NOMO-1 treated with DMSO at 0.1 percent for 48 hours (cell line): ENCODE measurements around the gene MLPH.
A peak's percentile ranks its signal among the peaks of the same experiment; 100 is the strongest.
"Not testable (repeated sequence)": the region's sequence is repeated elsewhere in the genome, so short reads cannot be mapped to it uniquely, and the experiment has no call there.

Experiments
- DNase-seq: peaks from one replicate; lab custom pipeline; 2025; ENCODE audit not compliant: unreplicated experiment; lab: John Stamatoyannopoulos, UW

Gene MLPH

DNA sequence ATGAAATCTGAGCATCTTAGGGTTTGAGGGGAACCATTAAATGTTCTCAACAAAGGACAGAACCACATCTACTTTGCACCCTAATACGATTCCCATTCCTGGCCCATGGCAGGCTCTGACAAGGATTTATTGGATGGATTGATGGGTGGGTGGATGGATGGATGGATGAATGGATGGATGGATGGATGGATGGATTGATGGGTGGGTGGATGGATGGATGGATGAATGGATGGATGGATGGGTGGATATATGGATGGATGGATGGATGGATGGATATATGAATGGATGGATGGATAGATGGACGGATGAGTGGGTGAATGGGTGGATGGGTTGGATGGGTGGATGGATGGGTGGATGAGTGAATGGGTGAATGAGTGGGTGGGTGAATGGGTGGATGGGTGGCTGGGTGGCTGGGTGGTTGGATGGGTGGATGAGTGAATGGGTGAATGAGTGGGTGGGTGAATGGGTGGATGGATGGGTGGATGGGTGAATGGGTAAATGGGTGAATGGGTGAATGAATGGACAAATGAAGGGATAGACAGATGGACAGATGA lies 29.6 kb upstream of the MLPH start:
- DNase-seq: no peak

DNA sequence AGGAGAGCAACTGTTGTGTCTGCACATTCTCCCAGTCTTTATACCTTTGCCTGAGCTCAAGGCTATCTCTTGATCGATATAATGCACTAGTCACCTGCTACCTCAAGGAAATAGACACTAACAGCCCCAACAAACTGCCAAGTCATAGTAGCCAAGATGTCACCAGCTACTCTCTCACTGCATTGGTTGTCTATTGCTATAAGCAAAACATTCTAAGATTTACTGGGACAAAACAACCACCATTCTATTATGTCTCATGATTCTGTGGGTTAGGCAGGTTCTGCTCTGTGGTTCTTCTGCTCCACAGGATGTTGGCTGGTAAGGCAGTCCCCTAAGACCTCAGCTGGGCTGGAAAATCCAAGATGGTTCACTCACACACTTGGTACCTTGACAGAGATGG lies 28.5 kb upstream of the MLPH start:
- no peak for DNase-seq

DNA sequence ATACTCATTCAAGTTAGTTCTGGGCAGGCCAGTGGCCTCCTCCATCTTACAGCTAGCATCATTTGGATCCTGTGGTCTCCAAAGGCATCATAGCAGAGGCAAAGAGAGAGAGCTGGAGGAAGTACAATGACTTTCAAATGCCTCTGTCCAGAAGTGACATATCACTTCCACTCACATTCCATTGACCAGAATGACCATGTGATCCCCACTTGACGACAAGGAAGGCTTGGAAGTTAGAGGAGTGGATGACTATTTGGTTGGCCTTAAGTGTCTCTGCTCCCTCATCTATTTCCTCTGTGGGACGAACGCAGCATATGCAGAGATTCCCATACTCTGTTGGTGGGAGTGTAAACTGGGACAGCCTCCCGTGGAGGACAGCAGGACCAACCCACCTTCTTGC lies 27.8 kb upstream of the MLPH start:
- no peak for DNase-seq

DNA sequence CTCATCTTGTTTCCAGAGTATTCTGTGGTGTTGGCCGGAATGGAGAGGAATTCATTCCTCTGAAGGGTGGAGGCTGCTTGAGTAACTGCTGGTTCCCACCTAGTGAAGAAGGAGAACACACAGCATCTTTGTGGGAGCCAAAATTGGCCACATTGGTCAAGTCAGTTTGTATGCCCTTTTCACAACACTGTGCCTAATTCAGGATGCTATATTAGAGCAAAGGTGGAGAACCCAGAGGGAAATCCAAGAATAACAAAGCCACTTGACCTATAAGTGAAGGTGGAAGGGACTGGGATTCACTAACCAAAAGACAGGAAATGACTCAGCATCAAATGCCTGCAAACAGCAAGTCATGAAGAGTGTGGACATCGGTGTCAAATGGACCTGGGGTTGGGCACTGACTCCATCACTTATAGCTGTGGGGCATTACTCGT lies 27.3 kb upstream of the MLPH start:
- DNase-seq: no peak

DNA sequence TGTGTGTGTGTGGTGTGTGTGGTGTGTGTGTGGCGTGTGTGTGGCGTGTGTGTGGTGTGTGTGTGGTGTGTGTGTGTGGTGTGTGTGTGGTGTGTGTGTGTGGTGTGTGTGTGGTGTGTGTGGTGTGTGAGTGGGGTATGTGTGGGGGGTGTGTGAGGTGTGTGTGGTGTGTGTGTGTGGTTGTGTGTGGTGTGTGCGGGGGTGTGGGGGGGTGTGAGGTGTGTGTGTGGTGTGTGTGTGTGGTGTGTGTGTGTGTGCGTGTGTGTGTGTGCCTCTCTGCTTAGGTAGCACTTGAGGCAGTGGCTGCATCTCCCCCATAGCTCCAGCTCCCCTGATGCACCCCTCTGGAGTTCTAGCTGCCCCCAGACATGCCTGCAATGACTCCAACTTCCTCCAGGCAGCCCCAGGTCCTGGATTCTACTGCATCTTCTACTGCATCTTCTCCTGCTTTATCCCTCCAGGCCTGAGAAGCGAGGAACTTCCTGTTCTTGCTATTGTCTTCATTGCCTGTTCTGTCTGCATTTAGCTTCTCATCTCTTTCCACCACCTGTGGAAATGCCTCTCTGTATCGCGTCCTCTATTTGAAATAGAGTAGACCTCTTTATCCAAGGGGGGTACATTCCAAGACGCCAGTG lies 22.2 kb upstream of the MLPH start:
- DNase-seq: no peak

DNA sequence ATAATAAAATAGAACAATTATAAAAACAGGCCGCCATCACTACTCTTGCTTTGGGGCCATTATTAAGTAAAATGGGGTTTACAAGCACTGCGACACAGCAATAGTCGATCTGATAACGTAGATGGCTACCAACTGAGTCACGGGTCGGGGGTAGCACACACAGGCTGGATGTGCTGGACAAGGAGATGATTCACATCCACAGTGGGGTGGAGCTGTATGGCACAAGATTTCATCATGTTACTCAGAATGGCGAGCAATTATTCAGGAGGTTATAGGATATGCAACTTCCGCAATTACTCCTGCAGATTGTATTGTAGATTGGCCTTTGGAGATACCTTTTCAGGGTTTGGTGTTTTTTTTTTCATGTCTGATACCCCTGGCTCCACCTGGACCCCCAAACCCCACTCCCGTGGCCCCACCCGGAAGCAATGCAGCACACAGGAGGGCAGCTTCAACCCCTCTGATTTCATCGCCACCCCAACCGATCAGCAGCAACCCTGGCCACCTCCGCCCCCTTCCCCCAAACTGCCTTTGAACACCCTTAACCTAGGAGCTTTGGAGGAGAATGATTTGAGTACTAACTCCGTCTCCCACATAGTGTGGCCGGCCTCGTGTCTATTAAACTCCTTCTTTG lies 21.4 kb upstream of the MLPH start:
- DNase-seq: peak; percentile 79

DNA sequence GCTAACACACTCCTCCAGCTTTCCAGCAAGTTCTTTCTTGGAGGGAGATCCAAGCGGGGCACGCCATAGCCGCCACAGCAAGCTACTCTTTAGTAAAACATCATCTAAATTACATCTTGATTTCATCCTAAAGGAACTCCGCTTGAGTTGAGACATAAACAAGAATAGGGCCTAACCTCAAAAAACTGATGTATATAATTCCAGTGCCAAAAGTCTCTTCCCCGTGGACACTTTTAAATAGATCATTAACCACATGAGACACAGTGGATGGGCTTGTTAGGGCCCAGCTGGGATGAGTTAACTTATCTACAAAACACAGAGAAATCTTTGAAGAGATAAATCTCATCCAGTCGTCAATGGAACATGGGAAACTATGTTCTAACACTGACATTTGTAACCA lies 20.8 kb upstream of the MLPH start:
- DNase-seq: no peak

DNA sequence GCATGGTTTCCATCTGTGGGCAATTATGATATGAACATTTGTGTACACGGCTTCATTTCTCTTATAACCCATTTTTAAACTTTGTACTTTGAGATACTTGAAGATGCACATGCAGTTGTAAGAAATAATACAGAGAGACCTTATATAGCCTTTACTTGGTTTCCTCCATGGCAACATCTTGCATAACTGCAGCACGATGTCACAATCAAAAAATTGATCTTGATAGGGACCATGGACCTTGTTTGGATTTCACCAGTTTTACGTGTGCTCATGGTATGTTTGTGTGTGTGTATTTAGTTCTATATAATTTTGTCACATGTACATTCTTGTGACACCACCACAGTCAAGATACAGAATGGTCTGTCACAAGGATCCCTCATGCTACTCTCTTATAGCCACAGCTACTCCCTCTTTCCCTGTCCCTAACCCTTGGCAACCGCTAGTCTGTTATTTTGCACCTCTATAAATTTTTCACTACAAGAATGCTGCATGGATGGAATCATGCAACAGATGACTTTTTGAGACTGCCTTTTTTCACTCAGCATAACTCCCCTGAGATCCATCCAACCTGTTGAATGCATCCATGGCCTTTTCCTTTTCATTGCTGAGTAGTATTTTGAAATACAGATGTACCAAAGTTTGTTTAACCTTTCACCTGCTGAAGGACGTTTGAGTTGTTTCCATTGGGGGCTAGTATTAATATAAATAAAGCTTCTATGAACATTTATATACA lies 19.4 kb upstream of the MLPH start:
- DNase-seq: no peak

DNA sequence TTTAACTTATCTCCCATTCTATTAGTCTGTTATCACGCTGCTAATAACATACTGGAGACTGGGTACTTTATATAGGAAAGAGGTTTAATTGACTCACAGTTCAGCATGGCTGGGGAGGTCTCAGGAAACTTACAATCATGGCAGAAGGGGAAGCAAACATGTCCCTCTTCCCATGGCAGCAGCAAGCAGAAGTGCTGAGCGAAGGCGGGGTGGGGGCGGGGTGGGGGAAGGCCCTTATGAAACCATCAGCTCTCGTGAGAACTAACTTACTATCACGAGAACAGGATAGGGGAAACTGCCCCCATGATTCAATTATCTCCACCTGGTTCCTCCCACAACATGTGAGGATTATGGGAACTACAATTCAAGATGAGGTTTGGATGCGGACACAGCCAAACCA lies 17.6 kb upstream of the MLPH start:
- DNase-seq: not testable (repeated sequence)

DNA sequence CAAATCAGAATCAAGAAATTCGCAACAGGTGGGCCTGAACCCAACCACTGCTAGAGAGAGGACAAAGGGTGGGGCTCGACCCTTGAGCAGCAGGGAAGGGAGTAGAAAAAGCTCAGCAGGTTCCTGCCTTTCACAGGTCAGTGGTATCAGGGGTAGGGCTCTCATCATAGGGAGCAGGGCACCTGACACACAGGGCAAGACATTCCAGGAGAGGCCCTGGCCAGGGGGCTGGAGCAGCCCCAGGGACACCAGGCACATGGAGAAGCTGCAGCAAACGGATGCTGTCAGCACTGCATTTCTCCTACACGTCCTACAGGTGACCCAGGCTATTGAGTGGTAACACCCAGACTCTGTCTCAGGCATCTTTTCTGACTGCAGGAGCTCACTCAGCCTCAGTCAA lies 17.2 kb upstream of the MLPH start:
- DNase-seq: no peak

DNA sequence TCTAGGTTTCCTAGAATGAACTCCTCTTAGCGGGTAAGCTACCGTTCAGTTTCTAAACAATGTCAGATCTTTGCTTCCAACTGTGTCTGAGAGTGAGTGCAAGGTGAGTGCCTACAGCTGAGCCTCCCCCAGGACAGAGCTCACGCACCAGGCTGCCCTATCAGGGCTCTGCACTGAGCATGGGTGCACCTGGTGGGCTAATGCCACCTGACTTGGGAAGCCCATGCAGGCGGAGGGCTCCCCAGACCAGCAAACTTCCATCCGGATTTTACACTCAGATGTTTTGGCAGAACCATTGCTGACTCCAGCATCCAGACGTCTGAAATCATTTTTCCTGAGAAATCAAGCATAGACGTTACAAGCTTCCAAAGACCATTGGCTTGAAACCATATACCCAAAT lies 16.1 kb upstream of the MLPH start:
- no peak for DNase-seq

DNA sequence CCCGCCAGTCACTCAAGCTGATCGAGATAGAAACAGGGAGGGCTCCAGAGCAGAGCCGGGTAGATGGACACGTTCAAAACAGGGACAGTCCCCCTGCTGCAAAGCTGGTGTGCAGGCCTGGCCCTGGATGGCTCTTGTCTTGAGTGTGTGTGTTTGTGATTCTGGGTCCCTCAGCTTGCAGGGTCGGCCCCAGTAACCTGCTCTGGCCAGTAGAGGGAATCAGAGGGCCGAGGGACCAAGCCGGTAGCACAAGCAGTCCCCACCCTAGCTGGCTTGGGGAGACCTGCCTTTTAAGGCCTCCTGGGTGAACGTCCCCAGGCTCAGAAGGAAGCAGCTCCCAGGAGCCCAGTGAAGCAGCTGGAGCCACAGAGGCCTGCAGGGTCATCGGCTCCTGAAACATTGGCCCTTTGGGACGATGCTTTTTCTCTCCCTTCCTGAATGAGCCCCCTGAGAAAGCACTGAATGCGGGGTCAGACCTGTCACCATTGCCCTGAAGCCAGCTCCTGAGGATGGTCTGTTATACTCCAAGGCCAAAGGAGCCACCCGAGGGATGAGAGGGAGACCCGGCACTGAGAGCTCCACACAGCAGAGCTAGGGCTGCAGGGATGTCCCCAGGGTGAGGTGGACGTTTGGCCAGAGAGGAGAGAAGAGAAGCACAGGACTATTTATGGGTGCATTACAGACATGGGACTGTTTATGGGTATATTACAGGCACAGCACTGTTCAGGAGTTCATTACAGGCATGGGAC lies 15.4 kb upstream of the MLPH start:
- DNase-seq: peak; percentile 3

DNA sequence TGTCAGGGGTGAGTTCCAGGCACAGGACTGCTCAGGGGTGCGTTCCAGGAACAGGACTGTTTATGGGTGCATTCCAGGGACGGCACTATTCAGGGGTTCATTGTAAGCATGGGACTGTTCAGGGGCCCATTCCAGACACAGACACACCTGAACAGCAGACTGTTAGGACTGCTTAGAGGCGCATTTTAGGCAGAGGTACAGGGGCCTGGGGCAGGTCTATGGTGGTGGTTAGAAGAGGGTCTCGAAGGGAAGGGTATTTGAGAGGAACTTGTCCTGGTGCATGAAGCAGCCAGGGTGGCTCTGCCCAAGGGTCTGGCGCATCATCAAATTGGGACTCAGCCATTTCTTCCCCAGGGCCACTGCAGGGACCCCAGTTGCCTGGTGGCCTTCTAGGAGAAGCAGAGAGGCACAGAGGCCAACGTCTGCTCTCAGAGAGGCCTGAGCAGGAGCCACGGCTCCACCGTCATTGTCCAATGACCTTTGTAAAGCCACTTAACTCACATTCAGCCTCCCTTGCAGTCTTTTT lies 14.8 kb upstream of the MLPH start:
- no peak for DNase-seq

DNA sequence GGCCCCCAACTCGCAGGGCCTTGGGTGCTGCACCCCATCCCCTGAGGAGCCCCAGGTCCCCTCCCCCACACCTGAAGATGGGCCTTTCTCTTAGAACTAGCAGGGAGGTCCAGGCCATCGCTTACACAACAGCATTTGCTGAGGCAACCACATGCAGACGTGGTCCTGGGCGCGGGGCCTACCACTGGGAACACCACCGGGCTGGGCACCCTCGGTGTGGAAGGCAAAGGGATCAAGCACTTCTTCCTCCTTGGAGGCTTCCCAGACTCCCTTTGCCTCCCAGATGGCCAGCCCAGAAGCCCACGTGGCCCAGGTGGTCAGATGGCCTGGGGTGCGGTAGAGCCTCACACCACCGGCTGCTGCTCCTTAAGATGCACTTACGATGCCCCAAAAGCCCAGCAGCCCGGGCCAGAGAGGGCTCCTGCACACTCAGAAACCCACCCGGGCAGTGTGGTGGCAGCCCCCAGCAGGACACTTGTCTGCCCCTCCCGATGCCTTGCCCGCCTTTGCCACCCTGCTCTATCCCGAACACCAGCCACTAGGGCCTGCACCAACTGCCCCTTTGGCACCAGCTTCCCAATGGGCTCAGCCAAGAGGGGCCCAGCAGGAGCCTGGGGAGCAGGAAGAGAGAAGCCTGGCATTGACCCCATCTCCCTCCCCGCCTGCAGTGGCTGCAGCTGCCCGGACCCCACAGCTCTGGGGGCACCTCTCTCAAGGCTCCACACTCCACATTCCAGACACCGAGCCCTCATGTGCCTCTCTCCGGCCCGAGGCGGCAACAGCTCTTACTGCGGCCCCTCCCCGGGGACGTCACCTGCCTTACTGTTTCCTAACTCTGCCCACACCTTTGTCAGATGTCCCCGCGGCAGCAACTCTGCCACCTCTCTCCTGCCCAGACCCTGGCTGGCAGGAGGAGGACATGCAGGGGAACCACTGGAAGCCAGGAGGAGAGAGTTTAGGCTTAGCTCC lies 13.9 kb upstream of the MLPH start:
- DNase-seq: no peak

DNA sequence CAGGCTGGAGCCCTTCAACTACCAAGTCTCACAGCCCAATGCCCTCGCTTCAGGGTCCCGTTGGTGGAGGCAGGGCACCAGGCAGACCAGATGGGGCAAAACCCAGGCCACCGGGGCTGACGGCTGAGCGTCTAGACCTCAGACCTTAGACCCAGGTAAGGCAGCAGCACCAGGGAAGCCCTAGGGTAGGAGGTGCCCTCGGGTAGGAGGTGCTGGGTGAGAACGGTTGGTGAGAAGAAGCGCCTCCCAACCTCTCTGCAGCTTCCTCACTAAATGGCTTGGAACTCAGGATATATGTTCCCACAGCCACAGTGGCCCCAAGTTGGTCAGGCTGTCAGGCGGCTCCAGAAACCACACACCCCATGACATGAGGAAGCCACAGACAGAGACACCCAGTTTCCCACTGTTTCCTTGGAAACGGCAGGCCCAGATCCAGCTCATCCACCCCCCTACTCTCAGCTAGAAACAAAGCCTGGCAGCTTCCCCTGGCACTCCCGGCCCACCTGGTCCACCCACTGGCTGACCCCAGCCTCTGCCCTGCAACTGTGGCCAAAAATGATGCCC lies 13.1 kb upstream of the MLPH start:
- no peak for DNase-seq

DNA sequence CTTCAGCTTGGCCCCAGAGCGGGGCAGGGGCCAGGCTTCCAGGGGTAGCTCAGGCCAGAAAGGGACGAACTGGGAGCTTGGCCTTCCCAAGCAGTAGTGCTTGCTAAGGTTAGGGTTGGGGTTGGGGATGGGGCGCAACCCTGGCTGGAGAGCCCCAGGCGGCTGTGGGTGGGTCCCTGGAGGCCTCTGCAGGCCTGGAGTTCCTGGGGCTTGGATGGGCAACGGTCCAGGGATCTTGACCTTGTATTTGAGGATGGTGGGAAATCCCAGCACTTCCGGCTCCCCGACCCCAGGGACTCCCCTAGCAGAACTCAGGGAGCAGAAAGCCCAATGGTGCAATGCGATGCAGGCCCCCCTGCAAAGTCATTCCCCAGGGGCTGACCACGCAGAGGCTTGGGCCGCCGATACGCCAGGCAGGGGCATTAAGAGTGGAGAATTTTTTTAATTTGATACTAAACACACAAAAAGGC lies 12.6 kb upstream of the MLPH start:
- no peak for DNase-seq

DNA sequence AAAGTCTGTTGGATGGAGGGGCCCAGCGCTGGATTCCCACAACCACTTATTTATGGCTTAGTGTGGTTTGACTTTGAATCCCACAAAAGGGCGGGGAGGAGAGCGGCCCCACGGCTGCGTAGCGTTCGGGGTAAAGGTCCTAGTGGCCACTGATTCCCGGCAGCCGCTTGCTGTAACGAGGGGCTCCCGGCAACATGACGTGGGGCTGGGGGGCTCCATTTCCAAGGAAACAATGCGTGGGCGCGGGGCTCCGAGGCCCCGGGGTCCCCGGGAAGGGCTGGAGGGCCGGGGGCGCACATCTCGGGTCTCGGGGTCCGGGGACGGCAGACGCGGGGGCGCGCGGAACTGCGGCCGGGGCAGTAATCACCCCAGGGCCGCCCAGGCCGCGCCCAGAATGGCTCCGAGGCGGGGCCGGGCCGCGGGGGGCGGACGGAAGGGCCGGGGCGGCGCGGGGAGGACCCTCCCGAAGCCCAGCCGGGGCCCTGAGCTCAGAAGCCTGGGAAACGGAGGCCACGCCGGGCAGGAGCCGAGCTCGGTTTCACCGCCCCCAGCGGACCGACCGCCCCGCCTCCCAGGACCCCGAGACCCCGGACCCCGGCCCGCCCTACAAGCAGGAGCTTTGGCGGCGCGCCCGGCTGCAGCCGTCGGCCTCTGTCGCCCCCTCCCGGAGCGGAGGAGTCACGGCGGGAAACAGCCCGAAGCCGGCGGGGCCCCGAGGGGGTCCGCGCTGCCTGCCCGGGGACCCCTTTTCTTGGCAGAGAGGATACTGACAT lies 11.9 kb upstream of the MLPH start:
- DNase-seq: peak; percentile 58

DNA sequence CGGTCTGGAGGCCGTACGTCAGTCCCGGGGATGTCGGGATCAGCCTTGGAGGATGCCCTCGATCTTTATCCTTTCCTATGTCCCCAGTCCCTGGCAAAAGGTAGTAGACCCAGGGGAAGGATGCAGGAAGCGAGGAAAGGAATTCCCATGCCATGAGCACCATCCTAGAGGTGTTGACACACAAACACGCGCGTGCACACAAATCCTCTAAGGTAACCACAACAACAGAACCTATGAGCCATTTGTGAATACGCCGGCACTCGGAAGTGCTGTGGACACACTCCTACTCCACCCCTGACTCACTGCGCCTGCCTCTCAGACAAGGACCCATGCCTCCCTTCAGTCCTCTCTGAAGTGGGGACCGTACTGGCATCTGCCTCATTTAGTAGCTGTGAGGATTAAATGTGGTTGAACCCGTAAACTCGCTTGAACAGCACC lies 11.3 kb upstream of the MLPH start:
- DNase-seq: peak; percentile 7

DNA sequence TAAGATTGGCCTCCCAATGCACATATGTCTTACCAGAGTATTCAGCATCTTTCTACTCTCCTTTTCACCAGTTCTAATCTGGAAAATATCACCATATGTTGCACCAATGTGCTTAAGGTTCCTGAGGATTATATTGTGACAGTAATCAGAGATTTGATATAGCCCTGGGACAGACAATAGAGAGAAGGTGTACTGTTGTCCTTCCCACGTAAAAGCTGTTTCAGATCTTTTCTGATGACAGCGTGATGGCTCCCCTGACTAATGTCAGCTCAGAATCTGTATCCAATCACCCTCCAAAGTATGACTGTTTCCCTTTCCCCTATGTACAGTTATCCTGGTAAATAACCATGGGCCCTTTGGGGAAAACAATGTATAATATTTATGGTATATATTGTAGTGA lies 9.0 kb upstream of the MLPH start:
- DNase-seq: no peak
